Nephron progenitor cell (in vitro differentiated cells): Measurements from ENCODE around the gene INPP5B.
A peak's percentile ranks its signal among the peaks of the same experiment; 100 is the strongest.

Source experiments
- DNase-seq: peaks from one replicate; pipeline ENCODE4 v3.0.0; 2021
- H3K27ac Mint-ChIP-seq: 2 replicates; pipeline ENCODE4 v1.8.0; 2021; ENCODE audit warnings: mild to moderate bottlenecking, moderate library complexity, mixed read lengths
- H3K27me3 Mint-ChIP-seq: 2 replicates; pipeline ENCODE4 v1.8.0; 2021; ENCODE audit warnings: mild to moderate bottlenecking, low read depth, mixed read lengths; ENCODE audit not compliant: poor library complexity
- H3K36me3 Mint-ChIP-seq: 2 replicates; pipeline ENCODE4 v1.8.0; 2021; ENCODE audit warnings: low read depth, mixed read lengths
- H3K4me1 Mint-ChIP-seq: 2 replicates; pipeline ENCODE4 v1.8.0; 2021; ENCODE audit warnings: mixed read lengths
- H3K4me3 Mint-ChIP-seq: 2 replicates; pipeline ENCODE4 v1.8.0; 2021; ENCODE audit warnings: mild to moderate bottlenecking, moderate library complexity, mixed read lengths
- H3K9me3 Mint-ChIP-seq: 2 replicates; pipeline ENCODE4 v1.8.0; 2021; ENCODE audit warnings: mild to moderate bottlenecking, moderate library complexity, mixed read lengths
- CTCF ChIP-seq: fragments of 200-600 bp; sonication (generic); IDR thresholded peaks from 2 replicates; pipeline ENCODE4 v1.5.0; 2021; ENCODE audit warnings: antibody characterized with exemption

Gene INPP5B

DNA sequence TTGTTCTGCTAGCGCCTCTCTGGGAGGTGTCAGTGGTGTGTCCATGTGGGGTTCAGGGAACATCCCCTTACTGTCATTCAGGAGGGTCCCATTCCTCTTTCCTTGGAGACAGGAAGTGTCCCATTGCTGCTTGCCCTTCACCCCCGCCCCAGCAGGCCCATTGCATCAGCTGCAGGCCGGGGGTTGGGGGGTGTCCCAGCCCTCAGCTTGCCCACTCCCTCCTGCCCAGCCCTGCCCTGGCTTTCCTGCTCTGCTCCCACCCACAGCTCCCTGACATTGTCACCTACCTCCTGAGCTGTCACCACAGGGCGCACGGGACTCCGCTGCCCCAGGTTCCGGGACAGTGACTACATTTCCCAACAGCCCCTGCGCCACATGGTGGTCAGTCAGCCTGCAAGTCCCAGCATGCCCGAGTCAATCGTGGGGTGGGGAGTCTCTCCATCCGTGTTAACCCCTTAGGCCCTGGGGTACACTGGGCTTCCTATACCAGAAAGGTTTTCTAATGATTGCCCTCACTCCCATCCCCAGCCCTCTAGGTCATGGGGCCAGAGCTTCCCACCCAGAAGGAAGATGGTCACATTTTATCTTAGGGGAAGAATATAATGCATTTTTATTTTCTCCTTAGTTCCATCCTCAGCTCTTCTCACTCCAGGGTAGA lies at the start of gene INPP5B:
Gene INPP5B (minus strand): TSS at position 351 of the 658 bp plus-strand sequence. CDS start 745 bp downstream, outside the sequence.
- DNase-seq = peak; percentile 80
- TF ChIP-seq CTCF = no peak
- no peaks in the 10 kb centered on the region for H3K9me3 Mint-ChIP-seq
- H3K27me3 Mint-ChIP-seq = no peaks in the 10 kb centered on the region
- H3K36me3 Mint-ChIP-seq = no peaks in the 10 kb centered on the region
- H3K4me1 Mint-ChIP-seq = peaks cover 23% of the 10 kb centered on the region
- peak within 1 kb of the TSS; percentile 38 for H3K27ac Mint-ChIP-seq
- peak within 1 kb of the TSS; percentile 96 for H3K4me3 Mint-ChIP-seq

DNA sequence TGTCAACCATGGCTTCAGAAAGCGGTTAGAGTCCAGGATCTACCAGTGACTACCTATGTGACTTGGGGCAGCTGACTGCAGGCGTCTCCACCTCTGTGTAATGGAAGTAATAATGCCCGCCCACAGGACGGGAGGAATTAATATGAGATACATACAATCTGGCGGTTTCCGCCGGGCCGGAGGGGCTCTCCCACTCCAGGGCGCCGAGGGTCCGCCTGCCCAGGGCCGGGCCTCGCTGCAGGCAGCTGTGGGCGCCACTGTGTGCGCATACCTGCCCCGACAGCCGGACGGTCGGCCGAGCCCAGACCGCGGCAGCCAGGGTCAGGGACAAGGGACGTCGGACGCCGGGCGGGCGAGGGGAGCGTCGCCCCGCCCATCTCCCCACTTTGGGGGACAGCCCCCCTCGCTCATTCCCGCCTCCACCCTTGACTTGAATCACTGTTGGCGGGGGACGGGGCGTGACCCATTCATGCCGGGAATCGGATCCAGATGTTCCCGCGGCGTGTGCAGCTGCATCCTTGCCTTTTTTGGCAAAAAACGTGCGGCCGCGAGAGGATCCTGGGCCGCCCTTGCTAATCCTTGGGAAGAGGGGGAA lies 49.0 kb upstream of the INPP5B start:
- H3K27me3 Mint-ChIP-seq = peaks cover 4% of the 10 kb centered on the region
- H3K9me3 Mint-ChIP-seq = no peaks in the 10 kb centered on the region
- H3K36me3 Mint-ChIP-seq = peaks cover 36% of the 10 kb centered on the region
- H3K4me1 Mint-ChIP-seq = peaks cover 51% of the 10 kb centered on the region
- peak overlapping the region; percentile 74 for H3K4me3 Mint-ChIP-seq
- no peak overlapping the region for H3K27ac Mint-ChIP-seq
- peak; percentile 70 for DNase-seq
- no peak for TF ChIP-seq CTCF

GRCh38 chr1:37994886-37995566 lies 48.2 kb upstream of the INPP5B start:
- DNase-seq = no peak
- peaks cover 36% of the 10 kb centered on the region for H3K36me3 Mint-ChIP-seq
- no peak overlapping the region for H3K27ac Mint-ChIP-seq
- no peak for TF ChIP-seq CTCF
- H3K4me3 Mint-ChIP-seq = peak overlapping the region; percentile 63
- peaks cover 4% of the 10 kb centered on the region for H3K27me3 Mint-ChIP-seq
- H3K9me3 Mint-ChIP-seq = no peaks in the 10 kb centered on the region
- H3K4me1 Mint-ChIP-seq = peaks cover 48% of the 10 kb centered on the region

GRCh38 chr1:37989361-37989930 lies 42.6 kb upstream of the INPP5B start:
- Mint-ChIP-seq H3K27me3 (no peaks in the 10 kb centered on the region), H3K4me1 (peaks cover 20% of the 10 kb centered on the region), H3K36me3 (peaks cover 36% of the 10 kb centered on the region), H3K9me3 (no peaks in the 10 kb centered on the region), H3K4me3 (peak overlapping the region; percentile 99), H3K27ac (peak overlapping the region; percentile 97)
- DNase-seq = peak; percentile 51
- TF ChIP-seq CTCF = no peak

- peaks cover 20% of the 10 kb centered on the region for H3K4me1 Mint-ChIP-seq
- no peak overlapping the region for H3K27ac Mint-ChIP-seq
- peaks cover 38% of the 10 kb centered on the region for H3K36me3 Mint-ChIP-seq
- TF ChIP-seq CTCF = no peak
- H3K4me3 Mint-ChIP-seq = peak overlapping the region; percentile 15
- DNase-seq = no peak
- no peaks in the 10 kb centered on the region for H3K9me3 Mint-ChIP-seq
- no peaks in the 10 kb centered on the region for H3K27me3 Mint-ChIP-seq
Measured at GRCh38 chr1:37987679-37988078, 40.8 kb upstream of the INPP5B start.
